Measurements from ENCODE around the gene EIF4B.
"Not testable (repeated sequence)": the region's sequence is repeated elsewhere in the genome, so short reads cannot be mapped to it uniquely, and the experiment has no call there.

Gene EIF4B

GRCh38 chr12:52977170-52977569 is 29.1 kb upstream of the EIF4B start:
- Histone ChIP-seq H3K27me3 (ENCODE audit: low read depth, low read length) (no peaks in the 10 kb centered on the region), H3K4me3 (ENCODE audit: low read depth in 1 of 2, low read length in 2 of 2) (no peak overlapping the region), H3K36me3 (ENCODE audit: control insufficient read depth in 1 of 2, insufficient read depth in 2 of 2, low read length in 2 of 2) (no peaks in the 10 kb centered on the region), H3K9me3 (ENCODE audit: control insufficient read depth in 1 of 2, low read length in 2 of 2) (no peaks in the 10 kb centered on the region), H3K27ac (ENCODE audit: low read length) (no peak overlapping the region), H3K4me1 (ENCODE audit: control insufficient read depth in 1 of 2, insufficient read depth in 2 of 2, low read length in 2 of 2) (peaks cover 0 to 8% of the 10 kb centered on the region in 2 donors)

GRCh38 chr12:52980096-52980649 is 26.1 kb upstream of the EIF4B start:
- H3K4me3 ChIP-seq (ENCODE audit: low read depth in 1 of 2, low read length in 2 of 2) = no peak overlapping the region
- no peaks in the 10 kb centered on the region for H3K27me3 ChIP-seq (ENCODE audit: low read depth, low read length)
- peaks cover 0 to 3% of the 10 kb centered on the region in 2 donors for H3K4me1 ChIP-seq (ENCODE audit: control insufficient read depth in 1 of 2, insufficient read depth in 2 of 2, low read length in 2 of 2)
- no peaks in the 10 kb centered on the region for H3K36me3 ChIP-seq (ENCODE audit: control insufficient read depth in 1 of 2, insufficient read depth in 2 of 2, low read length in 2 of 2)
- H3K9me3 ChIP-seq (ENCODE audit: control insufficient read depth in 1 of 2, low read length in 2 of 2) = no peaks in the 10 kb centered on the region
- no peak overlapping the region for H3K27ac ChIP-seq (ENCODE audit: low read length)

- no peaks in the 10 kb centered on the region for H3K4me1 ChIP-seq (ENCODE audit: control insufficient read depth in 1 of 2, insufficient read depth in 2 of 2, low read length in 2 of 2)
- H3K27ac ChIP-seq (ENCODE audit: low read length) = no peak overlapping the region
- no peaks in the 10 kb centered on the region for H3K9me3 ChIP-seq (ENCODE audit: control insufficient read depth in 1 of 2, low read length in 2 of 2)
- no peak overlapping the region for H3K4me3 ChIP-seq (ENCODE audit: low read depth in 1 of 2, low read length in 2 of 2)
- H3K27me3 ChIP-seq (ENCODE audit: low read depth, low read length) = no peaks in the 10 kb centered on the region
- H3K36me3 ChIP-seq (ENCODE audit: control insufficient read depth in 1 of 2, insufficient read depth in 2 of 2, low read length in 2 of 2) = no peaks in the 10 kb centered on the region
These were observed 25.4 kb upstream of the EIF4B start for GRCh38 chr12:52980650-52981423.

- Histone ChIP-seq H3K27me3 (ENCODE audit: low read depth, low read length) (no peaks in the 10 kb centered on the region), H3K9me3 (ENCODE audit: control insufficient read depth in 1 of 2, low read length in 2 of 2) (no peaks in the 10 kb centered on the region), H3K27ac (ENCODE audit: low read length) (no peak overlapping the region), H3K4me1 (ENCODE audit: control insufficient read depth in 1 of 2, insufficient read depth in 2 of 2, low read length in 2 of 2) (no peaks in the 10 kb centered on the region), H3K36me3 (ENCODE audit: control insufficient read depth in 1 of 2, insufficient read depth in 2 of 2, low read length in 2 of 2) (no peaks in the 10 kb centered on the region), H3K4me3 (ENCODE audit: low read depth in 1 of 2, low read length in 2 of 2) (no peak overlapping the region)
These were observed 22.1 kb upstream of the EIF4B start for GRCh38 chr12:52984136-52984535.

GRCh38 chr12:52988898-52989297 is 17.4 kb upstream of the EIF4B start:
- Histone ChIP-seq H3K4me1 (ENCODE audit: control insufficient read depth in 1 of 2, insufficient read depth in 2 of 2, low read length in 2 of 2) (no peaks in the 10 kb centered on the region), H3K9me3 (ENCODE audit: control insufficient read depth in 1 of 2, low read length in 2 of 2) (no peaks in the 10 kb centered on the region), H3K36me3 (ENCODE audit: control insufficient read depth in 1 of 2, insufficient read depth in 2 of 2, low read length in 2 of 2) (no peaks in the 10 kb centered on the region), H3K4me3 (ENCODE audit: low read depth in 1 of 2, low read length in 2 of 2) (no peak overlapping the region), H3K27ac (ENCODE audit: low read length) (no peak overlapping the region), H3K27me3 (ENCODE audit: low read depth, low read length) (no peaks in the 10 kb centered on the region)

- Histone ChIP-seq H3K36me3 (ENCODE audit: control insufficient read depth in 1 of 2, insufficient read depth in 2 of 2, low read length in 2 of 2) (no peaks in the 10 kb centered on the region), H3K27ac (ENCODE audit: low read length) (no peak overlapping the region), H3K4me1 (ENCODE audit: control insufficient read depth in 1 of 2, insufficient read depth in 2 of 2, low read length in 2 of 2) (no peaks in the 10 kb centered on the region), H3K27me3 (ENCODE audit: low read depth, low read length) (no peaks in the 10 kb centered on the region), H3K4me3 (ENCODE audit: low read depth in 1 of 2, low read length in 2 of 2) (no peak overlapping the region), H3K9me3 (ENCODE audit: control insufficient read depth in 1 of 2, low read length in 2 of 2) (no peaks in the 10 kb centered on the region)
These were observed 16.1 kb upstream of the EIF4B start for GRCh38 chr12:52990206-52990605.

- not testable (repeated sequence) for H3K27ac ChIP-seq (ENCODE audit: low read length); H3K4me1 ChIP-seq (ENCODE audit: control insufficient read depth in 1 of 2, insufficient read depth in 2 of 2, low read length in 2 of 2); H3K9me3 ChIP-seq (ENCODE audit: control insufficient read depth in 1 of 2, low read length in 2 of 2); H3K4me3 ChIP-seq (ENCODE audit: low read depth in 1 of 2, low read length in 2 of 2); H3K27me3 ChIP-seq (ENCODE audit: low read depth, low read length); H3K36me3 ChIP-seq (ENCODE audit: control insufficient read depth in 1 of 2, insufficient read depth in 2 of 2, low read length in 2 of 2)
These were observed 14.0 kb upstream of the EIF4B start for GRCh38 chr12:52992240-52992639.

GRCh38 chr12:52992699-52993557 is 13.3 kb upstream of the EIF4B start:
- no peaks in the 10 kb centered on the region for H3K9me3 ChIP-seq (ENCODE audit: control insufficient read depth in 1 of 2, low read length in 2 of 2)
- H3K4me3 ChIP-seq (ENCODE audit: low read depth in 1 of 2, low read length in 2 of 2) = no peak overlapping the region
- no peaks in the 10 kb centered on the region for H3K27me3 ChIP-seq (ENCODE audit: low read depth, low read length)
- H3K4me1 ChIP-seq (ENCODE audit: control insufficient read depth in 1 of 2, insufficient read depth in 2 of 2, low read length in 2 of 2) = no peaks in the 10 kb centered on the region
- H3K36me3 ChIP-seq (ENCODE audit: control insufficient read depth in 1 of 2, insufficient read depth in 2 of 2, low read length in 2 of 2) = no peaks in the 10 kb centered on the region
- peak overlapping the region; percentile 27 for H3K27ac ChIP-seq (ENCODE audit: low read length)

- no peaks in the 10 kb centered on the region for H3K36me3 ChIP-seq (ENCODE audit: control insufficient read depth in 1 of 2, insufficient read depth in 2 of 2, low read length in 2 of 2)
- no peaks in the 10 kb centered on the region for H3K9me3 ChIP-seq (ENCODE audit: control insufficient read depth in 1 of 2, low read length in 2 of 2)
- peak overlapping the region; percentile 31 for H3K27ac ChIP-seq (ENCODE audit: low read length)
- no peaks in the 10 kb centered on the region for H3K4me1 ChIP-seq (ENCODE audit: control insufficient read depth in 1 of 2, insufficient read depth in 2 of 2, low read length in 2 of 2)
- H3K4me3 ChIP-seq (ENCODE audit: low read depth in 1 of 2, low read length in 2 of 2) = no peak overlapping the region
- no peaks in the 10 kb centered on the region for H3K27me3 ChIP-seq (ENCODE audit: low read depth, low read length)
These were observed 12.7 kb upstream of the EIF4B start for GRCh38 chr12:52993558-52993869.

- Histone ChIP-seq H3K27me3 (ENCODE audit: low read depth, low read length) (no peaks in the 10 kb centered on the region), H3K27ac (ENCODE audit: low read length) (no peak overlapping the region), H3K36me3 (ENCODE audit: control insufficient read depth in 1 of 2, insufficient read depth in 2 of 2, low read length in 2 of 2) (peaks cover 0 to 4% of the 10 kb centered on the region in 2 donors), H3K4me1 (ENCODE audit: control insufficient read depth in 1 of 2, insufficient read depth in 2 of 2, low read length in 2 of 2) (peaks cover 14 to 30% of the 10 kb centered on the region in 2 donors), H3K9me3 (ENCODE audit: control insufficient read depth in 1 of 2, low read length in 2 of 2) (no peaks in the 10 kb centered on the region), H3K4me3 (ENCODE audit: low read depth in 1 of 2, low read length in 2 of 2) (no peak overlapping the region)
These were observed 2.1 kb upstream of the EIF4B start for GRCh38 chr12:53004178-53004577.

GRCh38 chr12:53004582-53004981 is 1.7 kb upstream of the EIF4B start:
- Histone ChIP-seq H3K4me1 (ENCODE audit: control insufficient read depth in 1 of 2, insufficient read depth in 2 of 2, low read length in 2 of 2) (peaks cover 14 to 34% of the 10 kb centered on the region in 2 donors), H3K9me3 (ENCODE audit: control insufficient read depth in 1 of 2, low read length in 2 of 2) (no peaks in the 10 kb centered on the region), H3K27ac (ENCODE audit: low read length) (no peak overlapping the region), H3K27me3 (ENCODE audit: low read depth, low read length) (no peaks in the 10 kb centered on the region), H3K4me3 (ENCODE audit: low read depth in 1 of 2, low read length in 2 of 2) (no peak overlapping the region), H3K36me3 (ENCODE audit: control insufficient read depth in 1 of 2, insufficient read depth in 2 of 2, low read length in 2 of 2) (peaks cover 0 to 4% of the 10 kb centered on the region in 2 donors)

All from muscle layer of duodenum (tissue), 2 donors.